RWPE2 (cell line): ENCODE measurements around the gene ODAD2.

Source experiments
- ATAC-seq: fragments of 200-7000 bp; cut with Tn5 transposase; 3 replicates; pipeline ENCODE4 v1.9.1; 2021; ENCODE audit warnings: low read depth
- DNase-seq: peaks from one replicate; pipeline ENCODE4 v3.0.0-alpha.2; 2020; ENCODE audit warnings: low spot score
- H3K27ac ChIP-seq: fragments of 450-650 bp; 2 replicates; pipeline ENCODE4 v1.5.1; 2017; ENCODE audit warnings: mild to moderate bottlenecking; ENCODE audit not compliant: poor library complexity, severe bottlenecking
- H3K27me3 ChIP-seq: fragments of 250-450 bp; sonication (Bioruptor Pico); 2 replicates; pipeline ENCODE4 v1.5.1; 2021; ENCODE audit warnings: mild to moderate bottlenecking, moderate library complexity; ENCODE audit not compliant: insufficient read depth, poor library complexity, severe bottlenecking
- H3K36me3 ChIP-seq: fragments of 250-450 bp; sonication (Bioruptor Pico); 2 replicates; pipeline ENCODE4 v1.5.1; 2020; ENCODE audit warnings: low read depth, mild to moderate bottlenecking, moderate library complexity
- H3K4me1 ChIP-seq: fragments of 250-450 bp; sonication (Bioruptor Pico); 2 replicates; pipeline ENCODE4 v1.5.1; 2021; ENCODE audit warnings: mild to moderate bottlenecking, moderate library complexity; ENCODE audit not compliant: insufficient read depth, poor library complexity, severe bottlenecking
- H3K4me3 ChIP-seq: fragments of 250-450 bp; sonication (Bioruptor Pico); 2 replicates; pipeline ENCODE4 v1.5.1; 2021; ENCODE audit warnings: mild to moderate bottlenecking, moderate library complexity; ENCODE audit not compliant: severe bottlenecking
- H3K9me3 ChIP-seq: fragments of 250-450 bp; sonication (Bioruptor Pico); 2 replicates; pipeline ENCODE4 v1.5.1; 2021; ENCODE audit warnings: mild to moderate bottlenecking, moderate library complexity; ENCODE audit not compliant: severe bottlenecking
- CTCF ChIP-seq: fragments of 450-650 bp; IDR thresholded peaks from one replicate; pipeline ENCODE4 v1.5.1; 2017; ENCODE audit warnings: mild to moderate bottlenecking, moderate library complexity; ENCODE audit not compliant: poor library complexity, severe bottlenecking

Gene ODAD2

GRCh38 chr10:28036587-28036986, 37.7 kb upstream of the ODAD2 start:
- Histone ChIP-seq H3K9me3 (no peaks in the 10 kb centered on the region), H3K27ac (no peak overlapping the region), H3K36me3 (no peaks in the 10 kb centered on the region), H3K27me3 (no peaks in the 10 kb centered on the region), H3K4me3 (no peak overlapping the region), H3K4me1 (no peaks in the 10 kb centered on the region)
- TF ChIP-seq CTCF, result no peak
- ATAC-seq (no peak), DNase-seq (no peak)

- H3K4me1 ChIP-seq, result no peaks in the 10 kb centered on the region
- no peak overlapping the region for H3K4me3 ChIP-seq
- no peaks in the 10 kb centered on the region for H3K9me3 ChIP-seq
- no peak overlapping the region for H3K27ac ChIP-seq
- no peaks in the 10 kb centered on the region for H3K27me3 ChIP-seq
- H3K36me3 ChIP-seq, result no peaks in the 10 kb centered on the region
- no peak for TF ChIP-seq CTCF
- ATAC-seq, result no peak
- no peak for DNase-seq
These were observed 22.4 kb upstream of the ODAD2 start for GRCh38 chr10:28020993-28021982.

GRCh38 chr10:28020080-28020860, 21.4 kb upstream of the ODAD2 start:
- no peak for TF ChIP-seq CTCF
- H3K9me3 ChIP-seq, result no peaks in the 10 kb centered on the region
- H3K27ac ChIP-seq, result no peak overlapping the region
- ATAC-seq, result no peak
- no peaks in the 10 kb centered on the region for H3K27me3 ChIP-seq
- H3K4me1 ChIP-seq, result no peaks in the 10 kb centered on the region
- H3K4me3 ChIP-seq, result no peak overlapping the region
- no peak for DNase-seq
- no peaks in the 10 kb centered on the region for H3K36me3 ChIP-seq

GRCh38 chr10:28014651-28015050, 15.8 kb upstream of the ODAD2 start:
- no peak for TF ChIP-seq CTCF
- H3K27ac ChIP-seq, result no peak overlapping the region
- no peak overlapping the region for H3K4me3 ChIP-seq
- DNase-seq (no peak), ATAC-seq (no peak)
- no peaks in the 10 kb centered on the region for H3K27me3 ChIP-seq
- H3K36me3 ChIP-seq, result no peaks in the 10 kb centered on the region
- H3K4me1 ChIP-seq, result no peaks in the 10 kb centered on the region
- peaks cover 1% of the 10 kb centered on the region for H3K9me3 ChIP-seq
